Dermis blood vessel endothelial cell (primary cell): Measurements from ENCODE around the gene CLTRN. TPM values are rescaled to one million over a fixed set of nuclear protein-coding genes. Genes with fewer than 3 reads are reported as not detected.

Experiments used
- total RNA-seq: library from RNA; depleted of rRNA; stranded (reverse); fragments of >200 nt; gene quantifications from 2 replicates; pipeline ENCODE4 v1.2.3, GENCODE V29; 2014

CLTRN gene
- total RNA-seq, 1 donor from 2014 or later: 0.17 TPM

Other genes starting within 250 kb of the CLTRN start
- 135 and 165 TPM in 2 replicates for gene PIR, start 171.5 kb downstream of the CLTRN start, total RNA-seq
- gene BMX, start 164.0 kb downstream of the CLTRN start, total RNA-seq: 208 and 253 TPM in 2 replicates
- under 0.01 TPM in 1 of 2 replicates, not detected in the other for gene ACE2, start 63.8 kb downstream of the CLTRN start, total RNA-seq
- 1.5 and 2.7 TPM in 2 replicates for gene CA5B, start 73.5 kb upstream of the CLTRN start, total RNA-seq
- gene ZRSR2, start 125.7 kb upstream of the CLTRN start, total RNA-seq: 3.4 and 6.3 TPM in 2 replicates
- 133 and 158 TPM in 2 replicates for gene AP1S2, start 190.0 kb upstream of the CLTRN start, total RNA-seq